Measurements from ENCODE around the gene DAPL1.

GRCh38 chr2:158762336-158762735 lies 32.8 kb upstream of the DAPL1 start:
- TF ChIP-seq, protein P1, sequence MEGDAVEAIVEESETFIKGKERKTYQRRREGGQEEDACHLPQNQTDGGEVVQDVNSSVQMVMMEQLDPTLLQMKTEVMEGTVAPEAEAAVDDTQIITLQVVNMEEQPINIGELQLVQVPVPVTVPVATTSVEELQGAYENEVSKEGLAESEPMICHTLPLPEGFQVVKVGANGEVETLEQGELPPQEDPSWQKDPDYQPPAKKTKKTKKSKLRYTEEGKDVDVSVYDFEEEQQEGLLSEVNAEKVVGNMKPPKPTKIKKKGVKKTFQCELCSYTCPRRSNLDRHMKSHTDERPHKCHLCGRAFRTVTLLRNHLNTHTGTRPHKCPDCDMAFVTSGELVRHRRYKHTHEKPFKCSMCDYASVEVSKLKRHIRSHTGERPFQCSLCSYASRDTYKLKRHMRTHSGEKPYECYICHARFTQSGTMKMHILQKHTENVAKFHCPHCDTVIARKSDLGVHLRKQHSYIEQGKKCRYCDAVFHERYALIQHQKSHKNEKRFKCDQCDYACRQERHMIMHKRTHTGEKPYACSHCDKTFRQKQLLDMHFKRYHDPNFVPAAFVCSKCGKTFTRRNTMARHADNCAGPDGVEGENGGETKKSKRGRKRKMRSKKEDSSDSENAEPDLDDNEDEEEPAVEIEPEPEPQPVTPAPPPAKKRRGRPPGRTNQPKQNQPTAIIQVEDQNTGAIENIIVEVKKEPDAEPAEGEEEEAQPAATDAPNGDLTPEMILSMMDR (tag by site-specific recombination; IDR thresholded peaks at IDR 0.05), result no peak
- TF ChIP-seq ZNF660 (tag by site-specific recombination; IDR thresholded peaks at IDR 0.05) (no peak), ZNF768 (tag by site-specific recombination; IDR thresholded peaks at IDR 0.05) (no peak), PRDM1 (tag by site-specific recombination; IDR thresholded peaks at IDR 0.05) (no peak), WT1 (tag by site-specific recombination; IDR thresholded peaks at IDR 0.05) (no peak), ZNF530 (tag by site-specific recombination; IDR thresholded peaks at IDR 0.05; ENCODE audit: low read depth) (no peak), ZBTB8A (tag by site-specific recombination; IDR thresholded peaks at IDR 0.05) (no peak), ZNF423 (tag by site-specific recombination; IDR thresholded peaks at IDR 0.05) (no peak)
- TF ChIP-seq, protein P2, sequence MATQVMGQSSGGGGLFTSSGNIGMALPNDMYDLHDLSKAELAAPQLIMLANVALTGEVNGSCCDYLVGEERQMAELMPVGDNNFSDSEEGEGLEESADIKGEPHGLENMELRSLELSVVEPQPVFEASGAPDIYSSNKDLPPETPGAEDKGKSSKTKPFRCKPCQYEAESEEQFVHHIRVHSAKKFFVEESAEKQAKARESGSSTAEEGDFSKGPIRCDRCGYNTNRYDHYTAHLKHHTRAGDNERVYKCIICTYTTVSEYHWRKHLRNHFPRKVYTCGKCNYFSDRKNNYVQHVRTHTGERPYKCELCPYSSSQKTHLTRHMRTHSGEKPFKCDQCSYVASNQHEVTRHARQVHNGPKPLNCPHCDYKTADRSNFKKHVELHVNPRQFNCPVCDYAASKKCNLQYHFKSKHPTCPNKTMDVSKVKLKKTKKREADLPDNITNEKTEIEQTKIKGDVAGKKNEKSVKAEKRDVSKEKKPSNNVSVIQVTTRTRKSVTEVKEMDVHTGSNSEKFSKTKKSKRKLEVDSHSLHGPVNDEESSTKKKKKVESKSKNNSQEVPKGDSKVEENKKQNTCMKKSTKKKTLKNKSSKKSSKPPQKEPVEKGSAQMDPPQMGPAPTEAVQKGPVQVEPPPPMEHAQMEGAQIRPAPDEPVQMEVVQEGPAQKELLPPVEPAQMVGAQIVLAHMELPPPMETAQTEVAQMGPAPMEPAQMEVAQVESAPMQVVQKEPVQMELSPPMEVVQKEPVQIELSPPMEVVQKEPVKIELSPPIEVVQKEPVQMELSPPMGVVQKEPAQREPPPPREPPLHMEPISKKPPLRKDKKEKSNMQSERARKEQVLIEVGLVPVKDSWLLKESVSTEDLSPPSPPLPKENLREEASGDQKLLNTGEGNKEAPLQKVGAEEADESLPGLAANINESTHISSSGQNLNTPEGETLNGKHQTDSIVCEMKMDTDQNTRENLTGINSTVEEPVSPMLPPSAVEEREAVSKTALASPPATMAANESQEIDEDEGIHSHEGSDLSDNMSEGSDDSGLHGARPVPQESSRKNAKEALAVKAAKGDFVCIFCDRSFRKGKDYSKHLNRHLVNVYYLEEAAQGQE (tag by site-specific recombination; IDR thresholded peaks at IDR 0.05), result no peak
